ENCODE data around the gene HJV.

Gene HJV

GRCh38 chr1:145983206-145983675, 38.3 kb downstream of the HJV start:
- Histone ChIP-seq H3K9ac (ENCODE audit: insufficient read length) (no peak overlapping the region), H3K9me3 (ENCODE audit: low read depth, low read length) (no peaks in the 10 kb centered on the region), H3K36me3 (ENCODE audit: insufficient read depth, low read length) (no peaks in the 10 kb centered on the region), H3K27ac (0 out of 2 replicates have a peak overlapping the region, but pooled peaks have one; percentile 2), H3K4me3 (no peak overlapping the region)
- DNase-seq (ENCODE audit: low read depth, low spot score): no peak
- TF ChIP-seq FOXP2 (optimal IDR thresholded peaks at IDR 0.05; ENCODE audit: control extremely low read depth, extremely low read length, insufficient read depth): no peak
- TF ChIP-seq EZH2 (IDR thresholded peaks at IDR 0.05): no peak
- TF ChIP-seq POLR2AphosphoS5 (IDR thresholded peaks at IDR 0.05; ENCODE audit: borderline replicate concordance, low read depth, low read length): no peak

GRCh38 chr1:145982010-145982723, 39.4 kb downstream of the HJV start:
- no peaks in the 10 kb centered on the region; the same call in 1 of the 2 replicates for H3K36me3 ChIP-seq (ENCODE audit: insufficient read depth, low read length)
- no peak for TF ChIP-seq EZH2 (IDR thresholded peaks at IDR 0.05)
- no peak for TF ChIP-seq POLR2AphosphoS5 (IDR thresholded peaks at IDR 0.05; ENCODE audit: borderline replicate concordance, low read depth, low read length)
- no peak for TF ChIP-seq FOXP2 (optimal IDR thresholded peaks at IDR 0.05; ENCODE audit: control extremely low read depth, extremely low read length, insufficient read depth)
- H3K4me3 ChIP-seq: no peak overlapping the region
- H3K9ac ChIP-seq (ENCODE audit: insufficient read length): no peak overlapping the region
- no peaks in the 10 kb centered on the region for H3K9me3 ChIP-seq (ENCODE audit: low read depth, low read length)
- no peak for DNase-seq (ENCODE audit: low read depth, low spot score)
- no peak overlapping the region for H3K27ac ChIP-seq

- no peak for DNase-seq (ENCODE audit: low read depth, low spot score)
- Histone ChIP-seq H3K4me3 (no peak overlapping the region), H3K9me3 (ENCODE audit: low read depth, low read length) (no peaks in the 10 kb centered on the region), H3K9ac (ENCODE audit: insufficient read length) (no peak overlapping the region), H3K27ac (peak overlapping the region; percentile 91; the same call in 1 of the 2 replicates), H3K36me3 (ENCODE audit: insufficient read depth, low read length) (no peaks in the 10 kb centered on the region; the same call in 1 of the 2 replicates)
- no peak for TF ChIP-seq EZH2 (IDR thresholded peaks at IDR 0.05)
- TF ChIP-seq POLR2AphosphoS5 (IDR thresholded peaks at IDR 0.05; ENCODE audit: borderline replicate concordance, low read depth, low read length): no peak
- TF ChIP-seq FOXP2 (optimal IDR thresholded peaks at IDR 0.05; ENCODE audit: control extremely low read depth, extremely low read length, insufficient read depth): no peak
These were observed 41.0 kb downstream of the HJV start for GRCh38 chr1:145980457-145980994.

- Histone ChIP-seq H3K9me3 (ENCODE audit: low read depth, low read length) (no peaks in the 10 kb centered on the region), H3K36me3 (ENCODE audit: insufficient read depth, low read length) (no peaks in the 10 kb centered on the region; the same call in 1 of the 2 replicates), H3K9ac (ENCODE audit: insufficient read length) (peak overlapping the region; percentile 33), H3K27ac (peak overlapping the region; percentile 91), H3K4me3 (peak overlapping the region; percentile 59)
- TF ChIP-seq POLR2AphosphoS5 (IDR thresholded peaks at IDR 0.05; ENCODE audit: borderline replicate concordance, low read depth, low read length): no peak
- no peak for TF ChIP-seq FOXP2 (optimal IDR thresholded peaks at IDR 0.05; ENCODE audit: control extremely low read depth, extremely low read length, insufficient read depth)
- TF ChIP-seq EZH2 (IDR thresholded peaks at IDR 0.05): no peak
- no peak for DNase-seq (ENCODE audit: low read depth, low spot score)
These were observed 41.6 kb downstream of the HJV start for GRCh38 chr1:145979746-145980456.

- H3K36me3 ChIP-seq (ENCODE audit: insufficient read depth, low read length): no peaks in the 10 kb centered on the region; the same call in 1 of the 2 replicates
- peak; percentile 83 for DNase-seq (ENCODE audit: low read depth, low spot score)
- H3K4me3 ChIP-seq: peak overlapping the region; percentile 59
- H3K9me3 ChIP-seq (ENCODE audit: low read depth, low read length): no peaks in the 10 kb centered on the region
- H3K9ac ChIP-seq (ENCODE audit: insufficient read length): peak overlapping the region; percentile 74
- peak overlapping the region; percentile 91 for H3K27ac ChIP-seq
- TF ChIP-seq POLR2AphosphoS5 (IDR thresholded peaks at IDR 0.05; ENCODE audit: borderline replicate concordance, low read depth, low read length) (peak; percentile 77), FOXP2 (optimal IDR thresholded peaks at IDR 0.05; ENCODE audit: control extremely low read depth, extremely low read length, insufficient read depth) (peak; percentile 57), EZH2 (IDR thresholded peaks at IDR 0.05) (no peak)
These were observed 42.4 kb downstream of the HJV start for GRCh38 chr1:145978854-145979745.

- Histone ChIP-seq H3K9me3 (ENCODE audit: low read depth, low read length) (no peaks in the 10 kb centered on the region), H3K4me3 (no peak overlapping the region), H3K27ac (peak overlapping the region; percentile 91), H3K36me3 (ENCODE audit: insufficient read depth, low read length) (no peaks in the 10 kb centered on the region; the same call in 1 of the 2 replicates), H3K9ac (ENCODE audit: insufficient read length) (peak overlapping the region; percentile 74)
- TF ChIP-seq POLR2AphosphoS5 (IDR thresholded peaks at IDR 0.05; ENCODE audit: borderline replicate concordance, low read depth, low read length) (no peak), FOXP2 (optimal IDR thresholded peaks at IDR 0.05; ENCODE audit: control extremely low read depth, extremely low read length, insufficient read depth) (no peak), EZH2 (IDR thresholded peaks at IDR 0.05) (no peak)
- DNase-seq (ENCODE audit: low read depth, low spot score): no peak
These were observed 43.1 kb downstream of the HJV start for GRCh38 chr1:145978471-145978853.
